CD14-positive monocyte (primary cell): Measurements from ENCODE around the gene GARIN3. TPM values are rescaled to one million over a fixed set of nuclear protein-coding genes. Genes with fewer than 3 reads are reported as not detected.

Experiments
- DNase-seq, 3 donors: peaks; one replicate each; pipeline ENCODE4 v3.0.0-alpha.2; 2011 to 2022
- H2AFZ ChIP-seq: 2 replicates; pipeline ENCODE4 v1.6.0; 2012; ENCODE audit warnings: mild to moderate bottlenecking, low read depth, low read length, inconsistent platforms; ENCODE audit not compliant: insufficient read depth, poor library complexity, severe bottlenecking
- H3K27ac ChIP-seq, 2 donors: 1 replicate in 1 of 2; 2 replicates in 1 of 2; pipeline ENCODE4 v1.5.1; 2012 to 2013; ENCODE audit warnings: low read length in 2 of 2, control low read depth in 1 of 2, inconsistent platforms in 1 of 2, low read depth in 1 of 2, mild to moderate bottlenecking in 1 of 2
- H3K27me3 ChIP-seq, 2 donors: one replicate each; pipeline versions ENCODE4 v1.6.0 to v1.6.1; 2011 to 2013; ENCODE audit warnings: low read length in 2 of 2; ENCODE audit not compliant: control insufficient read depth in 2 of 2, insufficient read depth in 2 of 2
- H3K36me3 ChIP-seq, 2 donors: replicated peaks in 1 of 2; 1 replicate in 1 of 2; 2 replicates in 1 of 2; pipeline versions ENCODE4 v1.5.1 to v1.6.1; 2012 to 2013; ENCODE audit warnings: low read length in 2 of 2, control low read depth in 1 of 2, inconsistent platforms in 1 of 2, mild to moderate bottlenecking in 1 of 2; ENCODE audit not compliant: insufficient read depth in 2 of 2, control insufficient read depth in 1 of 2
- H3K4me1 ChIP-seq, 2 donors: 1 replicate in 1 of 2; 2 replicates in 1 of 2; pipeline versions ENCODE4 v1.5.1 to v1.6.1; 2012 to 2013; ENCODE audit warnings: low read length in 2 of 2, control low read depth in 1 of 2, inconsistent platforms in 1 of 2, mild to moderate bottlenecking in 1 of 2, moderate library complexity in 1 of 2; ENCODE audit not compliant: insufficient read depth in 2 of 2, control insufficient read depth in 1 of 2
- H3K4me2 ChIP-seq: replicated peaks from 2 replicates; pipeline ENCODE3; 2012; ENCODE audit warnings: low read length, moderate library complexity, mild to moderate bottlenecking; ENCODE audit not compliant: poor library complexity, severe bottlenecking; ENCODE audit errors: extremely low read depth
- H3K4me3 ChIP-seq, 3 experiments: fragments of 200-600 bp in 1 of 3; sonication (generic) in 1 of 3; replicated peaks in 1 of 3; 1 replicate in 2 of 3; 2 replicates in 1 of 3; pipeline ENCODE4 v1.5.1; 2011 to 2013; ENCODE audit warnings: low read length in 3 of 3, mild to moderate bottlenecking in 3 of 3, control low read depth in 2 of 3, low read depth in 2 of 3, inconsistent platforms in 1 of 3, moderate library complexity in 1 of 3
- H3K79me2 ChIP-seq: 2 replicates; pipeline ENCODE4 v1.6.0; 2012; ENCODE audit warnings: mild to moderate bottlenecking, control low read depth, inconsistent platforms, low read length, moderate library complexity; ENCODE audit not compliant: insufficient read depth
- H3K9ac ChIP-seq: 2 replicates; pipeline ENCODE4 v1.6.0; 2017; ENCODE audit warnings: low read length, mild to moderate bottlenecking; ENCODE audit not compliant: insufficient read depth, poor library complexity, severe bottlenecking
- H3K9me3 ChIP-seq, 2 donors: replicated peaks in 1 of 2; 1 replicate in 1 of 2; 2 replicates in 1 of 2; pipeline versions ENCODE4 v1.5.1 to v1.6.1; 2012 to 2013; ENCODE audit warnings: low read length in 2 of 2, control low read depth in 1 of 2; ENCODE audit not compliant: control insufficient read depth in 1 of 2, insufficient read depth in 1 of 2
- H4K20me1 ChIP-seq: 2 replicates; pipeline ENCODE4 v1.6.0; 2012; ENCODE audit warnings: mild to moderate bottlenecking, low read length, control low read depth, moderate library complexity; ENCODE audit not compliant: insufficient read depth
- H3K27ac Mint-ChIP-seq, 7 donors: one replicate each; pipeline ENCODE4 v1.8.0; 2020; ENCODE audit warnings: mild to moderate bottlenecking in 7 of 7, mixed read lengths in 7 of 7, moderate library complexity in 6 of 7, inconsistent platforms in 2 of 7
- H3K27me3 Mint-ChIP-seq, 3 donors: one replicate each; pipeline ENCODE4 v1.8.0; 2021 to 2022; ENCODE audit warnings: low read depth in 3 of 3, mild to moderate bottlenecking in 3 of 3, mixed read lengths in 3 of 3, moderate library complexity in 3 of 3, inconsistent platforms in 1 of 3
- H3K36me3 Mint-ChIP-seq, 2 donors: one replicate each; pipeline ENCODE4 v1.8.0; 2020; ENCODE audit warnings: mixed read lengths in 2 of 2, inconsistent platforms in 1 of 2, mild to moderate bottlenecking in 1 of 2
- H3K4me1 Mint-ChIP-seq: one replicate; pipeline ENCODE4 v1.8.0; 2020; ENCODE audit warnings: mild to moderate bottlenecking, mixed read lengths
- H3K4me3 Mint-ChIP-seq, 2 donors: one replicate each; pipeline ENCODE4 v1.8.0; 2020; ENCODE audit warnings: mild to moderate bottlenecking in 2 of 2, mixed read lengths in 2 of 2, moderate library complexity in 1 of 2
- H3K9me3 Mint-ChIP-seq, 7 donors: one replicate each; pipeline ENCODE4 v1.8.0; 2020 to 2022; ENCODE audit warnings: mixed read lengths in 7 of 7, mild to moderate bottlenecking in 6 of 7, moderate library complexity in 6 of 7, inconsistent platforms in 2 of 7
- CTCF ChIP-seq: fragments of 200-600 bp; IDR thresholded peaks from one replicate; pipeline ENCODE4 v1.8.0; 2022; ENCODE audit warnings: antibody characterized with exemption, mild to moderate bottlenecking
- WGBS: methylation state at CpG from one replicate; pipeline ENCODE4 v1.1.5; 2013; ENCODE audit warnings: missing lambda C conversion rate; ENCODE audit not compliant: insufficient coverage; 5-methylcytosine and 5-hydroxymethylcytosine counted together
- intact Hi-C, 2 donors: fragments of 100-400 bp; cut with micrococcal nuclease; formaldehyde crosslinking; loops; one replicate each; pipeline versions ENCODE4 v1.15.0 to v1.15.1; 2023
- polyA plus RNA-seq, 3 donors: library from polyadenylated mRNA; depleted of rRNA in 1 of 3; unstranded in 2 of 3; stranded (reverse) in 1 of 3; fragments of 300-500 nt in 2 of 3; fragments of >200 nt in 1 of 3; fragmentation: Illumina TruSeq in 2 of 3; gene quantifications; 1 replicate in 2 of 3; 2 replicates in 1 of 3; pipeline ENCODE4 v1.2.3, GENCODE V29; 2012 to 2021

GARIN3 gene
- polyA plus RNA-seq, 3 donors, result not detected

DNA sequence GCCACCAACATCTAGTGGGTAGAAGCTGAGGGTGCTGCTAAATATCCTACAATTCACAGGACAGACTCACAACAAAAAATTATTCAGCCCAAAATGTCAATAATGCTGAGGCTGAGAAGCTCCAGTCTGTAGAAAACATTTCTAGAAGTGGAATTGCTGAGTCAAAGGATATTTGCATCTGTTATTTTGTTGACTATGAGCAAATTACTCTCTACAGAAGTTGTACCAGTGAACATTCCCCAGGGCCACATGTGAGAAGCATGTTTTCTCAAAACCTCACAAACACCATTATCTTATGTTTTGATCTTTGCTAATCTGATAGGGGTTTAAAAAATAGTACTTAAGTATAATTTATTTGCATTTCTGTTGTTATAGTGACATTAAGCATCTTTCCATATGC lies 30.0 kb upstream of the GARIN3 start:
- Mint-ChIP-seq H3K9me3 (peaks cover 0 to 3% (median 0%) of the 10 kb centered on the region in 7 donors), H3K27me3 (peaks cover 2 to 9% (median 3%) of the 10 kb centered on the region in 3 donors), H3K27ac (no peak overlapping the region), H3K4me1 (peaks cover 6% of the 10 kb centered on the region), H3K36me3 (no peaks in the 10 kb centered on the region), H3K4me3 (no peak overlapping the region)
- H3K27ac ChIP-seq, result no peak overlapping the region
- no peaks in the 10 kb centered on the region for H3K9me3 ChIP-seq
- peaks cover 0 to 2% of the 10 kb centered on the region in 2 donors for H3K27me3 ChIP-seq
- no peak overlapping the region for H3K4me2 ChIP-seq
- no peaks in the 10 kb centered on the region for H3K4me1 ChIP-seq
- H2AFZ ChIP-seq, result no peak overlapping the region
- H3K4me3 ChIP-seq, result no peak overlapping the region
- no peak overlapping the region for H3K9ac ChIP-seq
- H3K36me3 ChIP-seq, result no peaks in the 10 kb centered on the region
- no peaks in the 10 kb centered on the region for H4K20me1 ChIP-seq
- no peaks in the 10 kb centered on the region for H3K79me2 ChIP-seq
- TF ChIP-seq CTCF, result no peak
- intact Hi-C loops, result no loop called here
- DNase-seq, result no peak

- no peak for TF ChIP-seq CTCF
- intact Hi-C loops, result loop anchor here in 1 of 2 donors (5.0 kb wide), 1 partner anchor 1362 kb away; no protein-coding TSS in a partner anchor
- Histone ChIP-seq H3K9ac (no peak overlapping the region), H3K79me2 (no peaks in the 10 kb centered on the region), H3K4me1 (no peaks in the 10 kb centered on the region), H3K4me2 (no peak overlapping the region), H3K27me3 (peaks cover 0 to 2% of the 10 kb centered on the region in 2 donors), H2AFZ (no peak overlapping the region), H4K20me1 (no peaks in the 10 kb centered on the region), H3K9me3 (no peaks in the 10 kb centered on the region), H3K27ac (no peak overlapping the region), H3K4me3 (no peak overlapping the region), H3K36me3 (no peaks in the 10 kb centered on the region)
- no peak overlapping the region for H3K27ac Mint-ChIP-seq
- no peaks in the 10 kb centered on the region for H3K36me3 Mint-ChIP-seq
- 100% methylated on average over 5 of the region's 10 CpGs for WGBS
- peaks cover 2 to 7% (median 3%) of the 10 kb centered on the region in 3 donors for H3K27me3 Mint-ChIP-seq
- no peak overlapping the region for H3K4me3 Mint-ChIP-seq
- DNase-seq, result no peak
- H3K9me3 Mint-ChIP-seq, result peaks cover 0 to 3% (median 0%) of the 10 kb centered on the region in 7 donors
- peaks cover 6% of the 10 kb centered on the region for H3K4me1 Mint-ChIP-seq
Observed at GRCh38 chr5:157193699-157194424, 27.8 kb upstream of the GARIN3 start.
